Left renal cortex interstitium (tissue), 4 donors: ENCODE data around the gene ZNF17. TPM values are rescaled to one million over a fixed set of nuclear protein-coding genes. Genes with fewer than 3 reads are reported as not detected.
A peak's percentile ranks its signal among the peaks of the same experiment; 100 is the strongest.
"Not testable (repeated sequence)": the region's sequence is repeated elsewhere in the genome, so short reads cannot be mapped to it uniquely, and the experiment has no call there.

Source experiments
- DNase-seq, 4 donors: peaks; one replicate each; pipeline ENCODE4 v3.0.0-alpha.2; 2013; ENCODE audit warnings: low read depth in 4 of 4, low spot score in 2 of 4, missing footprints in 1 of 4
- polyA plus RNA-seq, 4 donors: library from polyadenylated mRNA; unstranded; fragments of 120-200 nt; gene quantifications; one replicate each; pipeline ENCODE4 v1.2.1, GENCODE V29; 2013; ENCODE audit not compliant: insufficient read length in 4 of 4

The ZNF17 gene
- 10 to 100 TPM in 3 of 4 donors, 1 to 10 TPM in 1; 8.9 to 16.1 (median 12.8) TPM for polyA plus RNA-seq

- peak in 3 of 4 donors; percentile 74 to 92 (median 85) for DNase-seq
Measured at GRCh38 chr19:57410877-57411671, at the start of gene ZNF17. Gene ZNF17, plus strand, starts transcription at chr19:57411161. Its CDS starts 2,455 bp downstream, at chr19:57413616.

GRCh38 chr19:57362419-57362818 is 48.5 kb upstream of the ZNF17 start:
- DNase-seq = no peak

- DNase-seq = peak; percentile 95 to 100 (median 99)
Measured at GRCh38 chr19:57362997-57363687, 47.8 kb upstream of the ZNF17 start, which contains the start of the genes TRAPPC2B and ZNF547. Gene TRAPPC2B, plus strand, starts transcription at chr19:57363551. Its CDS starts 1,283 bp downstream, at chr19:57364834. Gene ZNF547, plus strand, starts transcription at chr19:57363551. Its CDS starts 5,005 bp downstream, at chr19:57368556.

- DNase-seq = no peak
Measured at GRCh38 chr19:57363688-57364181, 47.2 kb upstream of the ZNF17 start.

GRCh38 chr19:57366776-57367175 is 44.2 kb upstream of the ZNF17 start:
- DNase-seq = no peak

- no peak for DNase-seq
Measured at GRCh38 chr19:57374179-57374578, 36.8 kb upstream of the ZNF17 start.

- DNase-seq = not testable (repeated sequence)
Measured at GRCh38 chr19:57374647-57375046, 36.3 kb upstream of the ZNF17 start.

GRCh38 chr19:57376151-57376550 is 34.8 kb upstream of the ZNF17 start:
- no peak for DNase-seq

- no peak for DNase-seq
Measured at GRCh38 chr19:57377498-57378146, 33.3 kb upstream of the ZNF17 start.

GRCh38 chr19:57380923-57381322 is 30.0 kb upstream of the ZNF17 start:
- no peak for DNase-seq

- no peak for DNase-seq
Measured at GRCh38 chr19:57382806-57383488, 28.0 kb upstream of the ZNF17 start.

- DNase-seq = no peak
Measured at GRCh38 chr19:57389194-57389729, 21.7 kb upstream of the ZNF17 start.

GRCh38 chr19:57389730-57390598 is 21.0 kb upstream of the ZNF17 start, which contains the start of gene ZNF548:
Gene ZNF548, plus strand, starts transcription at chr19:57389854. Its CDS starts 246 bp downstream, at chr19:57390100.
- peak; percentile 94 to 97 (median 96) for DNase-seq

- DNase-seq = no peak
Measured at GRCh38 chr19:57395710-57396109, 15.3 kb upstream of the ZNF17 start.

GRCh38 chr19:57398868-57399267 is 12.1 kb upstream of the ZNF17 start:
- no peak for DNase-seq

GRCh38 chr19:57403737-57404563 is 7.0 kb upstream of the ZNF17 start:
- DNase-seq = no peak

GRCh38 chr19:57406516-57407123 is 4.3 kb upstream of the ZNF17 start:
- DNase-seq = peak in 1 of 4 donors; percentile 39

- no peak for DNase-seq
Measured at GRCh38 chr19:57419439-57419838, 8.5 kb downstream of the ZNF17 start.
